SK-N-SH (cell line): Measurements from ENCODE around the gene SIRPA. TPM values are rescaled to one million over a fixed set of nuclear protein-coding genes. Genes with fewer than 3 reads are reported as not detected.

Source experiments
- CTCF ChIA-PET: fragments of 300-600, 350-600 bp; formaldehyde crosslinking; extraction: SDS; loops from one replicate; lab custom pipeline; 2021; lab: Yijun Ruan, JAX
- POLR2A ChIA-PET: fragments of 350-600 bp; sonication (Branson Sonifier 250); formaldehyde crosslinking; extraction: SDS; loops from one replicate; lab custom pipeline; 2020; ENCODE audit warnings: antibody characterized with exemption, inconsistent platforms; lab: Yijun Ruan, JAX
- DNase-seq: peaks from one replicate; pipeline ENCODE4 v3.0.0; 2012
- H2AFZ ChIP-seq: fragments of 200-600 bp; sonication (generic); 2 replicates; pipeline ENCODE4 v1.8.1; 2016; ENCODE audit warnings: antibody characterized with exemption, mild to moderate bottlenecking, low read depth
- H3F3A ChIP-seq: fragments of 200-600 bp; sonication (generic); replicated peaks from 2 replicates; pipeline ENCODE3; 2016; ENCODE audit warnings: antibody characterized with exemption, mild to moderate bottlenecking; ENCODE audit not compliant: insufficient read depth
- H3K27ac ChIP-seq, 2 experiments: fragments of 200-500 bp in 1 of 2; fragments of 200-600 bp in 1 of 2; sonication (Bioruptor generic) in 1 of 2; sonication (generic), shearing (Covaris generic) in 1 of 2; 2 replicates each; pipeline versions ENCODE4 v1.5.1 to v1.6.1; 2014 to 2016; ENCODE audit warnings: low read depth in 2 of 2, inconsistent platforms in 1 of 2, low read length in 1 of 2, mild to moderate bottlenecking in 1 of 2, mixed read lengths in 1 of 2
- H3K27me3 ChIP-seq: fragments of 200-600 bp; sonication (generic), shearing (Covaris generic); 2 replicates; pipeline ENCODE4 v1.6.1; 2016; ENCODE audit warnings: mixed run types; ENCODE audit not compliant: insufficient read depth
- H3K36me3 ChIP-seq, 2 experiments: fragments of 200-500 bp in 1 of 2; fragments of 200-600 bp in 1 of 2; sonication (Bioruptor generic) in 1 of 2; sonication (generic) in 1 of 2; replicated peaks in 1 of 2; 2 replicates each; pipeline versions ENCODE3 to v1.5.1; 2014 to 2016; ENCODE audit warnings: low read length in 1 of 2, mild to moderate bottlenecking in 1 of 2; ENCODE audit not compliant: insufficient read depth in 2 of 2, control insufficient read depth in 1 of 2
- H3K4me1 ChIP-seq, 2 experiments: fragments of 200-500 bp in 1 of 2; fragments of 200-600 bp in 1 of 2; sonication (Bioruptor generic) in 1 of 2; sonication (generic), shearing (Covaris generic) in 1 of 2; 2 replicates each; pipeline versions ENCODE4 v1.5.1 to v1.6.1; 2014 to 2016; ENCODE audit warnings: low read depth in 1 of 2, low read length in 1 of 2, mixed run types in 1 of 2; ENCODE audit not compliant: insufficient read depth in 2 of 2, control insufficient read depth in 1 of 2
- H3K4me2 ChIP-seq: fragments of 200-600 bp; sonication (generic), shearing (Covaris generic); 2 replicates; pipeline ENCODE4 v1.6.1; 2017; ENCODE audit warnings: mixed run types
- H3K4me3 ChIP-seq, 2 experiments: fragments of 200-500 bp in 1 of 2; fragments of 200-600 bp in 1 of 2; sonication (Bioruptor generic) in 1 of 2; sonication (generic), shearing (Covaris generic) in 1 of 2; 2 replicates each; pipeline versions ENCODE4 v1.5.1 to v1.8.1; 2014 to 2016; ENCODE audit warnings: low read depth in 2 of 2, inconsistent platforms in 1 of 2, low read length in 1 of 2, mild to moderate bottlenecking in 1 of 2, mixed read lengths in 1 of 2, moderate library complexity in 1 of 2
- H3K79me2 ChIP-seq: fragments of 200-600 bp; sonication (generic); 2 replicates; pipeline ENCODE4 v1.8.1; 2017; ENCODE audit warnings: mild to moderate bottlenecking; ENCODE audit not compliant: insufficient read depth
- H3K9ac ChIP-seq: fragments of 200-600 bp; sonication (generic); 2 replicates; pipeline ENCODE4 v1.6.1; 2017; ENCODE audit warnings: mixed run types
- H3K9me2 ChIP-seq: fragments of 200-600 bp; sonication (generic); 2 replicates; pipeline ENCODE4 v1.6.1; 2017; ENCODE audit warnings: mixed run types
- H3K9me3 ChIP-seq: fragments of 200-600 bp; sonication (generic); 2 replicates; pipeline ENCODE4 v1.6.1; 2017; ENCODE audit warnings: mixed run types, mild to moderate bottlenecking, moderate library complexity
- H4K20me1 ChIP-seq: fragments of 200-600 bp; sonication (generic); 2 replicates; pipeline ENCODE4 v1.6.1; 2017; ENCODE audit warnings: mild to moderate bottlenecking, mixed run types; ENCODE audit not compliant: insufficient read depth
- CHD2 ChIP-seq: fragments of 150-350 bp; IDR thresholded peaks from 2 replicates; pipeline ENCODE4 v1.6.1; 2018; ENCODE audit warnings: low read length; ENCODE audit not compliant: partially characterized antibody
- ELF1 ChIP-seq: IDR thresholded peaks from 2 replicates; pipeline ENCODE4 v1.4.0; 2012
- EZH2phosphoT487 ChIP-seq: fragments of 200-600 bp; sonication (generic); IDR thresholded peaks from 2 replicates; pipeline ENCODE4 v1.6.1; 2017; ENCODE audit warnings: low read depth, mixed run types, mild to moderate bottlenecking, antibody characterized with exemption, moderate library complexity, borderline replicate concordance
- FOXM1 ChIP-seq: IDR thresholded peaks from 2 replicates; pipeline ENCODE4 v1.4.0; 2012; ENCODE audit warnings: low read depth, mild to moderate bottlenecking
- GATA2 ChIP-seq: sonication (generic); formaldehyde crosslinking; IDR thresholded peaks from 2 replicates; pipeline ENCODE4 v1.5.0; 2020; ENCODE audit warnings: mild to moderate bottlenecking, missing genetic modification reagents
- MEF2A ChIP-seq: IDR thresholded peaks from 2 replicates; pipeline ENCODE4 v1.4.0; 2012; ENCODE audit warnings: low read depth, borderline replicate concordance
- NFIC ChIP-seq: IDR thresholded peaks from 2 replicates; pipeline ENCODE4 v1.4.0; 2012; ENCODE audit warnings: borderline replicate concordance
- RFX5 ChIP-seq: IDR thresholded peaks from 2 replicates; pipeline ENCODE4 v1.6.1; 2012; ENCODE audit warnings: mild to moderate bottlenecking, improper control_type of control experiment, low read length
- SIN3A ChIP-seq: IDR thresholded peaks from 2 replicates; pipeline ENCODE4 v1.6.1; 2012; ENCODE audit warnings: low read depth, mild to moderate bottlenecking, low read length, moderate library complexity, borderline replicate concordance
- SMC3 ChIP-seq: IDR thresholded peaks from 2 replicates; pipeline ENCODE4 v1.6.1; 2012; ENCODE audit warnings: low read depth, low read length, improper control_type of control experiment
- YY1 ChIP-seq: IDR thresholded peaks from 2 replicates; pipeline ENCODE4 v1.4.0; 2012; ENCODE audit warnings: low read depth, mild to moderate bottlenecking
- WGBS: methylation state at CpG from one replicate; pipeline ENCODE4 v1.1.6; 2017; ENCODE audit warnings: low lambda C conversion rate; 5-methylcytosine and 5-hydroxymethylcytosine counted together
- polyA plus RNA-seq, 3 experiments: library from polyadenylated mRNA; depleted of rRNA; stranded (reverse); fragments of >200 nt; gene quantifications; 2 replicates each; pipeline ENCODE4 v1.2.3, GENCODE V29; 2012
- TF ChIP-seq, protein P1 (sequence below): IDR thresholded peaks from 2 replicates; pipeline ENCODE4 v1.4.0; 2012; ENCODE audit warnings: low read depth
- TF ChIP-seq, protein P2 (sequence below): fragments of 150-350 bp; IDR thresholded peaks from 2 replicates; pipeline ENCODE4 v1.6.1; 2016; ENCODE audit warnings: mild to moderate bottlenecking, low read depth, low read length
- TF ChIP-seq, protein P3 (sequence below): IDR thresholded peaks from 2 replicates; pipeline ENCODE4 v1.4.0; 2012; ENCODE audit warnings: low read depth, borderline replicate concordance
- TF ChIP-seq, protein P4 (sequence below): fragments of 150-350 bp; IDR thresholded peaks from 2 replicates; pipeline ENCODE4 v1.6.1; 2017; ENCODE audit warnings: antibody characterized with exemption, low read length, low read depth, borderline replicate concordance

Gene SIRPA
- polyA plus RNA-seq, 1 of the 3 experiments (the other 2 are of a cell fraction), result 9.1 TPM

DNA sequence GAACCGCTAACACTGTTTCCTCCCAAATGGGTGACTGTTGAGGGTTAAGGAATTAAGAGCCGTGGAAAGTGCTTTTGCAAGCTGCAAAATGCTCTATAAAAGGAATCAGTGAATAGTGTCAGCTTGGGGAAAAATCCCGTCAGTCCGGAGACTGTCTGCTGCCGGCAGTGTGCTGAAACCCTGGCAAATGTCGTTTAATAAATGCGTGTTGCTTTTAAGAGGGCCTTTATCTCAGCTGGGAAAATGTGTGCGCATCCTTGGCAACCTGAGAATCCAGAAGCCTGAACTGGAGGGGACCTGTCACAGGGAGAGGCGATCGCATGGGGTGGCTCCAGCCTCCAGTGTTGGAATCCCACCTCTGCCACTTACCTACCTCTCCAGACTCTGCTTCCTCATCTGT lies 9.8 kb downstream of the SIRPA start:
- ChIA-PET CTCF (interaction anchor here (0.8 to 4.3 kb wide), 3 partner anchors 60 to 268 kb away, joined by 3 to 13 read pairs (median 5); no protein-coding TSS in a partner anchor), POLR2A (no interaction called here)
- TF ChIP-seq FOXM1, result no peak
- no peak for TF ChIP-seq RFX5
- TF ChIP-seq CHD2, result no peak
- TF ChIP-seq, protein P1, sequence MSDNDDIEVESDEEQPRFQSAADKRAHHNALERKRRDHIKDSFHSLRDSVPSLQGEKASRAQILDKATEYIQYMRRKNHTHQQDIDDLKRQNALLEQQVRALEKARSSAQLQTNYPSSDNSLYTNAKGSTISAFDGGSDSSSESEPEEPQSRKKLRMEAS, result no peak
- Histone ChIP-seq H3K4me1 (peaks cover 0 to 18% of the 10 kb centered on the region in 2 experiments; a peak in 1 of 4 replicates), H3K4me2 (no peak overlapping the region), H3F3A (peaks cover 5% of the 10 kb centered on the region), H3K9me2 (no peaks in the 10 kb centered on the region), H3K9ac (no peak overlapping the region), H3K79me2 (peaks cover 51% of the 10 kb centered on the region; the same call in 1 of the 2 replicates), H3K27me3 (no peaks in the 10 kb centered on the region), H3K9me3 (no peaks in the 10 kb centered on the region), H3K27ac (no peak overlapping the region), H3K4me3 (no peak overlapping the region), H4K20me1 (peaks cover 56% of the 10 kb centered on the region; the same call in 1 of the 2 replicates), H3K36me3 (no peaks in the 10 kb centered on the region), H2AFZ (no peak overlapping the region)
- DNase-seq, result no peak
- 95% methylated on average over 10 of the region's 10 CpGs for WGBS

DNA sequence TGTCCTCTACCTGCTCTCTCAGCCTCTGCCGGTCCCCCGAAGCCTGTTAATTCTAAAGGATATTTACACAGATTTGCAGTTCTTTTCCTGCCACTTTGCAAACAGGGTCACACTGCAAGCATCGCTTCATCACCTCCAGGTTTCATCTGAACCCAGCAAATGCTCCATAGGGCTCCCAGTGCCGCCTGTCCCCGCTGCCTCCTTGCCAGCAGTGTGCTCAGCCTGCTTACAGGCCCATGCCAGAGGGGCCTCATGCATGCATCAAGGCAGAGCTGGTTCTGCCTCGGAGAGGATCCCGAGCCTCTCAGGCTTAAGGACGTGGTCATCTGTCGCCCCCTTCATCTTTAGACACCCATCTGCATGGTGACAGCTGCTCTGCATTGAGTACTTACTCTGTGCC lies 10.5 kb downstream of the SIRPA start:
- POLR2A ChIA-PET, result no interaction called here
- Histone ChIP-seq H3K27me3 (no peaks in the 10 kb centered on the region), H3K4me2 (no peak overlapping the region), H4K20me1 (peaks cover 54% of the 10 kb centered on the region; the same call in 1 of the 2 replicates), H3K4me1 (peaks cover 0 to 15% of the 10 kb centered on the region in 2 experiments; a peak in 1 of 4 replicates), H3K79me2 (peaks cover 46% of the 10 kb centered on the region; the same call in 1 of the 2 replicates), H3K4me3 (no peak overlapping the region), H3K27ac (no peak overlapping the region), H3F3A (peaks cover 5% of the 10 kb centered on the region), H3K9me2 (no peaks in the 10 kb centered on the region), H3K36me3 (peaks cover 0 to under 1% of the 10 kb centered on the region in 2 experiments), H3K9ac (no peak overlapping the region), H2AFZ (no peak overlapping the region), H3K9me3 (no peaks in the 10 kb centered on the region)
- 97% methylated on average over 7 of the region's 9 CpGs for WGBS
- no peak for DNase-seq
- TF ChIP-seq ELF1 (no peak), SIN3A (no peak), YY1 (no peak)
- CTCF ChIA-PET, result interaction anchor here (4.3 kb wide), 1 partner anchor 103 kb away, joined by 13 read pairs; no protein-coding TSS in a partner anchor

DNA sequence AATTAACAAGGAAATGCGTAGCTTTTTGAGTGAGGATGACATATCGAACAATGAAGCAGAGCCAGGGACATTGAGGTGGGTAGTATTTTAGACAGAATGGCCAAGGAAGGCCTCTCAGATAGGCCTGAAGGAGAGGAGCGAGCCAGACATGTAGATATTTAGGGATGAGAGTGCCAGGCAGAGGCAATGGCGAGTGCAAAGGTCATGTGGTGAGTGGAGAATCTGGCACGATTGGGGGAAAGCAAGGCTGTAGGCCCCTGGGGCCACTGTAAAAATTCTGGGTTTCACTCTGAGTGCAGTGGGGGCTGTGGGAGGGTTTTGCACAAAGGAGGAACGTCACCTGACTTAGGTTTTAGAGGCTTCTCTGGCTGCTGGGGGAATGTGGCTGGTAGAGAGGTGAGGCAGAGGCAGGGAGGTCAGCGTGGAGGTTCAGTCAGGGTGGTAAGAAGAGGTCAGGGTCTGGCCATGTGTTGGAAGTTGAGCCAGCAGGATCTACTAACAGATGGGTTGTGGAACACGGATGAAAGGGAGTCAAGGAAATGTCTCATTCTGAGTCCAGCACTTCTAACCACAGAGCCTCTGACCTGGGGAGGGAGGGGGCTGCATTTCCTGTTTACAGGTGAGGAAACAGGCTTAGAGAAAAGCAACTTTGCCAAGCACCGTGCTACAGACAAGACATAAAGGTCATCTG lies 11.3 kb downstream of the SIRPA start:
- Histone ChIP-seq H3K9me3 (no peaks in the 10 kb centered on the region), H3K36me3 (peaks cover 0 to 2% of the 10 kb centered on the region in 2 experiments), H3K9ac (no peak overlapping the region), H3K79me2 (peaks cover 45% of the 10 kb centered on the region; the same call in 1 of the 2 replicates), H4K20me1 (peaks cover 53% of the 10 kb centered on the region; the same call in 1 of the 2 replicates), H3K4me3 (no peak overlapping the region), H3K4me2 (no peak overlapping the region), H2AFZ (no peak overlapping the region), H3F3A (peaks cover 5% of the 10 kb centered on the region), H3K27me3 (no peaks in the 10 kb centered on the region), H3K4me1 (peaks cover 0 to 13% of the 10 kb centered on the region in 2 experiments; a peak in 1 of 4 replicates), H3K27ac (no peak overlapping the region), H3K9me2 (no peaks in the 10 kb centered on the region)
- POLR2A ChIA-PET, result no interaction called here
- WGBS, result 80% methylated on average over 9 of the region's 9 CpGs
- DNase-seq, result no peak
- CTCF ChIA-PET, result interaction anchor here (4.3 kb wide), 1 partner anchor 104 kb away, joined by 13 read pairs; no protein-coding TSS in a partner anchor
- TF ChIP-seq, protein P2, sequence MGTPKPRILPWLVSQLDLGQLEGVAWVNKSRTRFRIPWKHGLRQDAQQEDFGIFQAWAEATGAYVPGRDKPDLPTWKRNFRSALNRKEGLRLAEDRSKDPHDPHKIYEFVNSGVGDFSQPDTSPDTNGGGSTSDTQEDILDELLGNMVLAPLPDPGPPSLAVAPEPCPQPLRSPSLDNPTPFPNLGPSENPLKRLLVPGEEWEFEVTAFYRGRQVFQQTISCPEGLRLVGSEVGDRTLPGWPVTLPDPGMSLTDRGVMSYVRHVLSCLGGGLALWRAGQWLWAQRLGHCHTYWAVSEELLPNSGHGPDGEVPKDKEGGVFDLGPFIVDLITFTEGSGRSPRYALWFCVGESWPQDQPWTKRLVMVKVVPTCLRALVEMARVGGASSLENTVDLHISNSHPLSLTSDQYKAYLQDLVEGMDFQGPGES, result no peak
- TF ChIP-seq SMC3 (no peak), SIN3A (no peak), CHD2 (no peak), MEF2A (no peak), GATA2 (CRISPR knock-in tag) (no peak), EZH2phosphoT487 (no peak), NFIC (no peak)
- TF ChIP-seq, protein P3, sequence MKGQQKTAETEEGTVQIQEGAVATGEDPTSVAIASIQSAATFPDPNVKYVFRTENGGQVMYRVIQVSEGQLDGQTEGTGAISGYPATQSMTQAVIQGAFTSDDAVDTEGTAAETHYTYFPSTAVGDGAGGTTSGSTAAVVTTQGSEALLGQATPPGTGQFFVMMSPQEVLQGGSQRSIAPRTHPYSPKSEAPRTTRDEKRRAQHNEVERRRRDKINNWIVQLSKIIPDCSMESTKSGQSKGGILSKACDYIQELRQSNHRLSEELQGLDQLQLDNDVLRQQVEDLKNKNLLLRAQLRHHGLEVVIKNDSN, result no peak
- TF ChIP-seq, protein P4, sequence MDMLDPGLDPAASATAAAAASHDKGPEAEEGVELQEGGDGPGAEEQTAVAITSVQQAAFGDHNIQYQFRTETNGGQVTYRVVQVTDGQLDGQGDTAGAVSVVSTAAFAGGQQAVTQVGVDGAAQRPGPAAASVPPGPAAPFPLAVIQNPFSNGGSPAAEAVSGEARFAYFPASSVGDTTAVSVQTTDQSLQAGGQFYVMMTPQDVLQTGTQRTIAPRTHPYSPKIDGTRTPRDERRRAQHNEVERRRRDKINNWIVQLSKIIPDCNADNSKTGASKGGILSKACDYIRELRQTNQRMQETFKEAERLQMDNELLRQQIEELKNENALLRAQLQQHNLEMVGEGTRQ, result no peak
